ENCODE data around the gene VILL. TPM values are rescaled to one million over a fixed set of nuclear protein-coding genes. Genes with fewer than 3 reads are reported as not detected.

The VILL gene
- total RNA-seq, 4 donors from 2014 or later, result 5.5 to 13.0 (median 9.5) TPM

GRCh38 chr3:37946531-37946889, 44.1 kb upstream of the VILL start:
- no peaks in the 10 kb centered on the region for H3K36me3 ChIP-seq
- H3K4me1 ChIP-seq, result peaks cover 42% of the 10 kb centered on the region in 2 donors
- peak overlapping the region; percentile 71 to 81 (median 71) for H3K27ac ChIP-seq
- TF ChIP-seq POLR2A (IDR thresholded peaks at IDR 0.05), result no peak
- no peak for TF ChIP-seq CTCF (IDR thresholded peaks at IDR 0.05)
- no peaks in the 10 kb centered on the region for H3K9me3 ChIP-seq
- no peak overlapping the region for H3K4me3 ChIP-seq (replicated peaks in 1 of 3)
- intact Hi-C loops (cut with DNase I), result no loop called here
- no peak for DNase-seq
- no peaks in the 10 kb centered on the region for H3K27me3 ChIP-seq
- WGBS, 2 donors, result 37 to 56% methylated on average over 2 of the region's 2 CpGs

GRCh38 chr3:37949866-37950265, 40.7 kb upstream of the VILL start:
- Histone ChIP-seq H3K27ac (no peak overlapping the region), H3K9me3 (no peaks in the 10 kb centered on the region), H3K27me3 (no peaks in the 10 kb centered on the region), H3K4me1 (peaks cover 21 to 24% of the 10 kb centered on the region in 2 donors), H3K4me3 (replicated peaks in 1 of 3) (no peak overlapping the region), H3K36me3 (no peaks in the 10 kb centered on the region)
- intact Hi-C loops (cut with DNase I), result no loop called here
- WGBS, 2 donors, result 63 to 75% methylated on average over 3 to 6 of the region's 6 CpGs
- no peak for DNase-seq
- TF ChIP-seq CTCF (IDR thresholded peaks at IDR 0.05), result no peak
- TF ChIP-seq POLR2A (IDR thresholded peaks at IDR 0.05), result no peak

GRCh38 chr3:37952564-37952963, 38.0 kb upstream of the VILL start:
- Histone ChIP-seq H3K27ac (no peak overlapping the region), H3K27me3 (no peaks in the 10 kb centered on the region), H3K9me3 (no peaks in the 10 kb centered on the region), H3K4me1 (no peaks in the 10 kb centered on the region), H3K4me3 (replicated peaks in 1 of 3) (no peak overlapping the region), H3K36me3 (no peaks in the 10 kb centered on the region)
- intact Hi-C loops (cut with DNase I), result no loop called here
- TF ChIP-seq POLR2A (IDR thresholded peaks at IDR 0.05) (no peak), CTCF (IDR thresholded peaks at IDR 0.05) (no peak)
- WGBS, 2 donors, result 97 to 100% methylated on average over 1 of the region's 1 CpG
- DNase-seq, result no peak

- DNase-seq, result no peak
- no peak overlapping the region for H3K27ac ChIP-seq
- H3K4me1 ChIP-seq, result no peaks in the 10 kb centered on the region
- no peak overlapping the region for H3K4me3 ChIP-seq (replicated peaks in 1 of 3)
- intact Hi-C loops (cut with DNase I), result no loop called here
- 96 to 97% methylated on average over 2 of the region's 2 CpGs for WGBS, 2 donors
- H3K27me3 ChIP-seq, result no peaks in the 10 kb centered on the region
- H3K9me3 ChIP-seq, result no peaks in the 10 kb centered on the region
- TF ChIP-seq CTCF (IDR thresholded peaks at IDR 0.05) (no peak), POLR2A (IDR thresholded peaks at IDR 0.05) (no peak)
- H3K36me3 ChIP-seq, result no peaks in the 10 kb centered on the region
Measured at GRCh38 chr3:37953226-37953625, 37.4 kb upstream of the VILL start.

DNA sequence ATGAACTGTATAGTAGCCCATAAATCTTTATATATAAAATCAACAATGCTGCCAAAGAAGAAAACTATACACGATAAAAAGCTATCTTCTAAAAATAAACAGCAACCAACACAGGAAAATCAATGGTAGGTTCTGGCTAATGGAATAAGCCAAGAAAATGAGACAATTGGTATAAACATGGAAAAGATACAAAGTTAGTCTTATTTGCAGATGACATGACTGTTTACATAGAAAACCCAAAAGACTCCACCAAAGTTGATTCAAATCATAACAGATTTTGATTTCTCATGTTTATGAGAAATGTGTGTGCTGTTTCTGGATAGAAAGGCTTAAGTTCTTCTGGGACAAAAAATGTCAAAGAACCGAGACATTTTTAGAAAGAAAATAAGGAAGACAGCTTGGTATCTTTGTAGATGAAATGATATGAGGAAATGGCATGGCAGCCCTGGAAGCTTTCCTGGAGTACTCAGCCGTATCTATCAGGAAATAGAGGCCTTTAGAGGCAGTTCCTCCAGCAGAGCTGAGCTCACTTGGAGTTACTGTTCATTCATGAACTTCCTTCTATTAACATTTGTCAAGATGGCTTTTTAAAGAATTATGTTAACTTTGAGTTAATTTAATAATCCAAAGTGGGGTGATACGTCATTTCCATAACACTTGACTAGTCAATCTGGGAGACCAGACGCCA, 36.7 kb upstream of the VILL start:
- Histone ChIP-seq H3K4me3 (replicated peaks in 1 of 3) (no peak overlapping the region), H3K27me3 (no peaks in the 10 kb centered on the region), H3K36me3 (no peaks in the 10 kb centered on the region), H3K9me3 (no peaks in the 10 kb centered on the region), H3K4me1 (no peaks in the 10 kb centered on the region), H3K27ac (no peak overlapping the region)
- no peak for TF ChIP-seq CTCF (IDR thresholded peaks at IDR 0.05)
- no peak for TF ChIP-seq POLR2A (IDR thresholded peaks at IDR 0.05)
- intact Hi-C loops (cut with DNase I), result no loop called here
- no peak for DNase-seq
- 74 to 76% methylated on average over 5 of the region's 5 CpGs for WGBS, 2 donors
